B cell (primary cell): ENCODE measurements around the gene TSPYL1. TPM values are rescaled to one million over a fixed set of nuclear protein-coding genes. Genes with fewer than 3 reads are reported as not detected.

Experiments used
- ATAC-seq: fragments of 200-7000 bp; cut with Tn5 transposase; one replicate; pipeline ENCODE4 v1.10.0; 2021; ENCODE audit warnings: low read depth, mild to moderate bottlenecking, moderate number of reproducible peaks, moderate library complexity
- CTCF ChIA-PET: fragments of 350-600 bp; sonication (Branson Sonifier 250); formaldehyde crosslinking; loops from one replicate; lab custom pipeline; 2021; ENCODE audit warnings: antibody characterized with exemption, inconsistent platforms; lab: Charles Lee
- POLR2A ChIA-PET: fragments of 350-600 bp; sonication (Branson Sonifier 250); formaldehyde crosslinking; loops from one replicate; lab custom pipeline; 2021; ENCODE audit warnings: antibody characterized with exemption; lab: Charles Lee
- DNase-seq: peaks from one replicate; pipeline ENCODE4 v3.0.0; 2013
- H2AFZ ChIP-seq: 2 replicates; pipeline ENCODE4 v1.6.1; 2012; ENCODE audit warnings: mild to moderate bottlenecking, low read depth, low read length; ENCODE audit not compliant: insufficient read depth, poor library complexity, severe bottlenecking
- H3K27ac ChIP-seq, 2 donors: 1 replicate in 1 of 2; 2 replicates in 1 of 2; pipeline ENCODE4 v1.5.1; 2012 to 2013; ENCODE audit warnings: low read length in 2 of 2, mild to moderate bottlenecking in 2 of 2, moderate library complexity in 1 of 2
- H3K27me3 ChIP-seq, 4 experiments: fragments of 200-600 bp in 1 of 4; sonication (generic) in 1 of 4; replicated peaks in 1 of 4; 1 replicate in 2 of 4; 2 replicates in 2 of 4; pipeline versions ENCODE4 v1.6.1 to v1.7.0; 2013 to 2016; ENCODE audit warnings: low read length in 3 of 4, mild to moderate bottlenecking in 2 of 4, mixed read lengths in 1 of 4, moderate library complexity in 1 of 4; ENCODE audit not compliant: insufficient read depth in 4 of 4, control insufficient read depth in 3 of 4; ENCODE audit errors: control extremely low read depth in 1 of 4
- H3K36me3 ChIP-seq, 2 experiments: replicated peaks in 1 of 2; 1 replicate in 1 of 2; 2 replicates in 1 of 2; pipeline versions ENCODE4 v1.6.1 to v1.7.1; 2013; ENCODE audit warnings: low read length in 1 of 2; ENCODE audit not compliant: insufficient read depth in 2 of 2, control insufficient read depth in 1 of 2; ENCODE audit errors: control extremely low read depth in 1 of 2, extremely low read depth in 1 of 2
- H3K4me1 ChIP-seq, 2 donors: fragments of 200-600 bp in 1 of 2; sonication (generic) in 1 of 2; 1 replicate in 1 of 2; 2 replicates in 1 of 2; pipeline versions ENCODE4 v1.5.1 to v1.6.1; 2013 to 2017; ENCODE audit warnings: low read length in 2 of 2; ENCODE audit not compliant: control insufficient read depth in 2 of 2, insufficient read depth in 2 of 2
- H3K4me2 ChIP-seq: replicated peaks from 2 replicates; pipeline ENCODE3; 2012; ENCODE audit warnings: mild to moderate bottlenecking, low read depth, low read length; ENCODE audit not compliant: poor library complexity, severe bottlenecking
- H3K4me3 ChIP-seq, 5 experiments: fragments of 200-600 bp in 1 of 5; sonication (generic) in 1 of 5; 1 replicate in 3 of 5; 2 replicates in 2 of 5; pipeline versions ENCODE4 v1.5.1 to v1.7.0; 2011 to 2016; ENCODE audit warnings: low read length in 4 of 5, mild to moderate bottlenecking in 4 of 5, low read depth in 2 of 5, control low read depth in 1 of 5, moderate library complexity in 1 of 5; ENCODE audit not compliant: insufficient read depth in 1 of 5; ENCODE audit errors: control extremely low read depth in 1 of 5, extremely low read depth in 1 of 5
- H3K79me2 ChIP-seq: fragments of 200-600 bp; sonication (generic); one replicate; pipeline ENCODE4 v1.6.0; 2016; ENCODE audit warnings: low read length; ENCODE audit not compliant: control insufficient read depth, insufficient read depth
- H3K9ac ChIP-seq: fragments of 200-600 bp; sonication (generic); 2 replicates; pipeline ENCODE4 v1.6.1; 2017; ENCODE audit warnings: mild to moderate bottlenecking, low read length, moderate library complexity
- H3K9me3 ChIP-seq, 3 donors: one replicate each; pipeline versions ENCODE4 v1.6.1 to v1.7.1; 2013; ENCODE audit warnings: low read length in 2 of 3; ENCODE audit not compliant: control insufficient read depth in 2 of 3, insufficient read depth in 1 of 3; ENCODE audit errors: control extremely low read depth in 1 of 3
- H4K20me1 ChIP-seq: 2 replicates; pipeline ENCODE4 v1.6.0; 2012; ENCODE audit warnings: mild to moderate bottlenecking, low read length; ENCODE audit not compliant: insufficient read depth, control insufficient read depth, poor library complexity, severe bottlenecking
- H3K27ac Mint-ChIP-seq: one replicate; pipeline ENCODE4 v1.8.0; 2021; ENCODE audit warnings: mixed read lengths
- H3K27me3 Mint-ChIP-seq: one replicate; pipeline ENCODE4 v1.8.0; 2021; ENCODE audit warnings: mixed read lengths
- H3K4me1 Mint-ChIP-seq: one replicate; pipeline ENCODE4 v1.8.0; 2021; ENCODE audit warnings: mixed read lengths
- H3K4me3 Mint-ChIP-seq: one replicate; pipeline ENCODE4 v1.8.0; 2021; ENCODE audit warnings: mixed read lengths
- H3K9me3 Mint-ChIP-seq: one replicate; pipeline ENCODE4 v1.8.0; 2022; ENCODE audit warnings: mixed read lengths; ENCODE audit not compliant: insufficient read depth
- CTCF ChIP-seq: fragments of 200-600 bp; IDR thresholded peaks from one replicate; pipeline ENCODE4 v1.8.0; 2022; ENCODE audit warnings: antibody characterized with exemption, mild to moderate bottlenecking
- EZH2 ChIP-seq: IDR thresholded peaks from 2 replicates; pipeline ENCODE4 v1.6.1; 2012; ENCODE audit warnings: borderline replicate concordance, low read depth, mild to moderate bottlenecking, moderate library complexity, low read length; ENCODE audit not compliant: insufficient read depth, poor library complexity, severe bottlenecking
- WGBS: methylation state at CpG from one replicate; pipeline ENCODE4 v1.1.5; 2013; ENCODE audit warnings: missing lambda C conversion rate; ENCODE audit not compliant: insufficient coverage; 5-methylcytosine and 5-hydroxymethylcytosine counted together
- intact Hi-C: fragments of 100-400 bp; cut with micrococcal nuclease; formaldehyde crosslinking; loops from one replicate; pipeline ENCODE4 v1.10.0; 2022
- polyA plus RNA-seq: library from polyadenylated mRNA; depleted of rRNA; stranded (reverse); fragments of >200 nt; gene quantifications from 2 replicates; pipeline ENCODE4 v1.2.3, GENCODE V29; 2012
- total RNA-seq, 2 donors: library from RNA; stranded (reverse); fragments of 120-200 nt in 1 of 2; gene quantifications; 1 replicate in 1 of 2; 2 replicates in 1 of 2; pipeline versions ENCODE4 v1.2.3 to v1.2.4, GENCODE V29; 2013 to 2022

TSPYL1 gene
- total and polyA plus RNA-seq, 2 donors (not counting 1 experiment from before 2014, with no cell fraction given) = 93.3 to 101 TPM

- peaks cover 31 to 36% of the 10 kb centered on the region in 2 donors for H3K4me1 ChIP-seq
- H3K9ac ChIP-seq = no peak overlapping the region
- no peak overlapping the region for H2AFZ ChIP-seq
- ATAC-seq = no peak
- no peaks in the 10 kb centered on the region for H3K27me3 Mint-ChIP-seq
- no peak overlapping the region for H3K27ac ChIP-seq
- no peak overlapping the region for H3K27ac Mint-ChIP-seq
- ChIA-PET CTCF (interaction anchor here (0.7 to 1.0 kb wide), 4 partner anchors 17 to 282 kb away, joined by 3 read pairs; no protein-coding TSS in a partner anchor), POLR2A (interaction anchor here (0.6 kb wide), 1 partner anchor 151 kb away, joined by 9 read pairs; no protein-coding TSS in a partner anchor)
- TF ChIP-seq EZH2 = no peak
- no peak for TF ChIP-seq CTCF
- no peak for DNase-seq
- WGBS = 92% methylated on average over 4 of the region's 6 CpGs
- H3K9me3 ChIP-seq = no peaks in the 10 kb centered on the region
- H4K20me1 ChIP-seq = no peaks in the 10 kb centered on the region
- H3K9me3 Mint-ChIP-seq = no peaks in the 10 kb centered on the region
- intact Hi-C loops = no loop called here
- H3K4me3 ChIP-seq = no peak overlapping the region
- no peaks in the 10 kb centered on the region for H3K27me3 ChIP-seq
- H3K4me2 ChIP-seq = peak overlapping the region; percentile 11
- H3K36me3 ChIP-seq = no peaks in the 10 kb centered on the region
- H3K4me1 Mint-ChIP-seq = peaks cover 40% of the 10 kb centered on the region
- peaks cover 40% of the 10 kb centered on the region for H3K79me2 ChIP-seq
- peak overlapping the region; percentile 71 for H3K4me3 Mint-ChIP-seq
These were observed 28.0 kb downstream of the TSPYL1 start for GRCh38 chr6:116251568-116252384.

- 100% methylated on average over 1 of the region's 2 CpGs for WGBS
- Mint-ChIP-seq H3K4me3 (no peak overlapping the region), H3K9me3 (no peaks in the 10 kb centered on the region), H3K27me3 (no peaks in the 10 kb centered on the region), H3K4me1 (peaks cover 40% of the 10 kb centered on the region), H3K27ac (no peak overlapping the region)
- intact Hi-C loops = no loop called here
- no peak overlapping the region for H3K9ac ChIP-seq
- no peaks in the 10 kb centered on the region for H3K9me3 ChIP-seq
- no peaks in the 10 kb centered on the region for H3K27me3 ChIP-seq
- H3K4me3 ChIP-seq = no peak overlapping the region
- CTCF ChIA-PET = no interaction called here
- peaks cover 0 to 5% of the 10 kb centered on the region in 2 experiments for H3K36me3 ChIP-seq
- no peak overlapping the region for H3K4me2 ChIP-seq
- TF ChIP-seq CTCF (no peak), EZH2 (no peak)
- H3K4me1 ChIP-seq = peaks cover 26 to 29% of the 10 kb centered on the region in 2 donors
- no peaks in the 10 kb centered on the region for H4K20me1 ChIP-seq
- ATAC-seq (no peak), DNase-seq (no peak)
- no peak overlapping the region for H2AFZ ChIP-seq
- peaks cover 27% of the 10 kb centered on the region for H3K79me2 ChIP-seq
- H3K27ac ChIP-seq = peak overlapping the region in 1 of 2 donors; percentile 48
- POLR2A ChIA-PET = no interaction called here
These were observed 31.2 kb downstream of the TSPYL1 start for GRCh38 chr6:116248577-116248976.
